BLaER1 treated with 17β-estradiol and CSF1 and Interleukin-3, amounts not matched to agents 10 nM and 100 nM (cell line): Measurements from ENCODE around the gene RAB3D.

ENCODE experiments used
- H3K27ac ChIP-seq, 11 experiments: shearing (Covaris generic); formaldehyde crosslinking; 2 replicates each; pipeline ENCODE4 v1.8.1; 2022
- H3K27me3 ChIP-seq, 11 experiments: shearing (Covaris generic); formaldehyde crosslinking; 2 replicates each; pipeline ENCODE4 v1.8.1; 2022
- H3K36me3 ChIP-seq, 11 experiments: shearing (Covaris generic); formaldehyde crosslinking; 2 replicates each; pipeline ENCODE4 v1.8.1; 2022
- H3K4me1 ChIP-seq, 10 experiments: shearing (Covaris generic); formaldehyde crosslinking; 2 replicates each; pipeline ENCODE4 v1.8.1; 2022
- H3K4me2 ChIP-seq, 11 experiments: shearing (Covaris generic); formaldehyde crosslinking; 2 replicates each; pipeline ENCODE4 v1.8.1; 2022
- H3K4me3 ChIP-seq, 10 experiments: shearing (Covaris generic); formaldehyde crosslinking; 2 replicates each; pipeline ENCODE4 v1.8.1; 2022
- H3K9ac ChIP-seq, 11 experiments: shearing (Covaris generic); formaldehyde crosslinking; 2 replicates each; pipeline ENCODE4 v1.8.1; 2022
- H3K9me3 ChIP-seq, 11 experiments: shearing (Covaris generic); formaldehyde crosslinking; replicated peaks in 1 of 11; 2 replicates each; pipeline ENCODE4 v1.8.1; 2022
- H4K20me1 ChIP-seq, 11 experiments: shearing (Covaris generic); formaldehyde crosslinking; 2 replicates each; pipeline ENCODE4 v1.8.1; 2022
- Cebpa-rat ChIP-seq, 11 experiments: shearing (Covaris generic); IDR thresholded peaks; 2 replicates each; pipeline ENCODE4 v1.8.1; 2022

RAB3D gene

DNA sequence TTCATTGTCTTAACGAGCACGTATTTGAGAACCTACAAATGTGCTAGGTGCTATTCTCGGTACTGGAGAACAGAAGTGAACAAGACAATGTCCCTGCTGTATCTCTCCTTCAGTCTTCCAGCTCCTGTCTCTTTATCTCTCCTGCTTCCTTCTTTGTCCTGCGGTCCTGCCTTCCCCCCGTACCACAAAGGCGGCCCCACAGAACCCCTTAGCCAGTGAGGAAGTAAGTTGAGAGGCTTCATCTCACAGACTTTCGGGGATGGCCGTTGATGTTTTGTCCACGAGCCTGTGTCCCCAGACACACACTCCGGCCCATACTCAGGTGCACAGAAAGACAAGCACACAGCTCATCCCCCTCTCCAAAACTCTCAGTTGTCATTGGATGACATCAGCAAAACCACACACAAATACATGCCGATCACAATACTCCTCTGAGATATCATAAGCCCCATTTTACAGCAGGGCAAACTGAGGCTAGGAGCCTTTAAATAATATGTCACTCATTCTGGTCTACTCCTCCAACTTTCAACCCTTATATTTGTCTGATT lies 34.5 kb upstream of the RAB3D start:
- peaks cover 0 to 8% (median 0%) of the 10 kb centered on the region in 11 experiments; a peak in 1 of 22 replicates for H4K20me1 ChIP-seq
- H3K9ac ChIP-seq = peak overlapping the region; percentile 6 to 94 (median 89); a peak in 16 of 22 replicates
- peak overlapping the region; percentile 71 to 99 (median 87) for H3K4me2 ChIP-seq
- no peaks in the 10 kb centered on the region for H3K27me3 ChIP-seq
- H3K9me3 ChIP-seq = no peaks in the 10 kb centered on the region
- H3K4me3 ChIP-seq = peak overlapping the region; percentile 59 to 76 (median 68)
- H3K27ac ChIP-seq = peak overlapping the region in 9 of 11 experiments; percentile 85 to 96 (median 93); a peak in 15 of 22 replicates
- peaks cover 43 to 54% (median 50%) of the 10 kb centered on the region in 10 experiments for H3K4me1 ChIP-seq
- peaks cover 0 to 16% (median 0%) of the 10 kb centered on the region in 11 experiments; a peak in 3 of 22 replicates for H3K36me3 ChIP-seq
- TF ChIP-seq Cebpa-rat (IDR thresholded peaks at IDR 0.05) = no peak

DNA sequence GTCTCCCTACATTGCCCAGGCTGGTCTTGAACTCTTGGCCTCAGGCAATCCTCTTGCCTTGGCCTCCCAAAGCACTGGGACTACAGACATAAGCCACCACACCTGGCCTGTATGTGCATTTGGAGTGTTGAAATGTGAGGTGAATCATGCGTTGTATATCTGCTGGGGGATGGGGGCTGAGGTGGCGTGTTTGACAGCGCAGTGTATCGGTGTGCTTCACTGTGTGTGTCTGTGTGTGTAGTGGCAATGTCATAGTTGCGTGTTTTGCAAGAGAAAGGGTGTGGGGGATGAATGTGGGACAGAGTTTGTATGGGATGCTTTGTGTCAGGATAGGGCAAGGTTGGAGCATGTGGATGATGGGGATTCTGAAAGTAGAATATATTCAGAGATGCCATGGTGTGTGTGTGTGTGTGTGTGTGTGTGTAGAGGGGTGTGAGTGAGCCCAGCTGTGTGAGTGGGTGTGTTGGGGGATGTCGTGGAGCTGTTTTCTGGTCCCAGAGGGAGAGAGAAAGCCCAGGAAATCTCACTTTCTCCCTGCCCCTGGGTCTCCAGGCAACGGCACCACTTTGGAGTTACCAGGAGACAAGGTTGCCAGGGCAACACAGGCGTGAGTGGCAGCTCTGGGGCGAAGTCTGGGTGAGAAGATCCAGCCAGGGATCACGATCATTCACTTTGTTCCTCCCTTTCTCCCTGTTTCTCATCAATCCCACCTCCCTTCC lies 33.9 kb upstream of the RAB3D start:
- H3K4me3 ChIP-seq = peak overlapping the region in 3 of 10 experiments; percentile 68 to 70 (median 69); a peak in 2 of 20 replicates
- H3K9me3 ChIP-seq = no peaks in the 10 kb centered on the region
- peaks cover 0 to 8% (median 0%) of the 10 kb centered on the region in 11 experiments; a peak in 1 of 22 replicates for H4K20me1 ChIP-seq
- no peaks in the 10 kb centered on the region for H3K27me3 ChIP-seq
- peak overlapping the region in 4 of 11 experiments; percentile 2 to 96 (median 94); a peak in 4 of 22 replicates for H3K27ac ChIP-seq
- H3K9ac ChIP-seq = peak overlapping the region in 4 of 11 experiments; percentile 15 to 94 (median 92); a peak in 4 of 22 replicates
- peaks cover 0 to 9% (median 0%) of the 10 kb centered on the region in 11 experiments; a peak in 2 of 22 replicates for H3K36me3 ChIP-seq
- H3K4me1 ChIP-seq = peaks cover 37 to 48% (median 45%) of the 10 kb centered on the region in 10 experiments
- H3K4me2 ChIP-seq = peak overlapping the region; percentile 71 to 99 (median 87)
- no peak for TF ChIP-seq Cebpa-rat (IDR thresholded peaks at IDR 0.05)

DNA sequence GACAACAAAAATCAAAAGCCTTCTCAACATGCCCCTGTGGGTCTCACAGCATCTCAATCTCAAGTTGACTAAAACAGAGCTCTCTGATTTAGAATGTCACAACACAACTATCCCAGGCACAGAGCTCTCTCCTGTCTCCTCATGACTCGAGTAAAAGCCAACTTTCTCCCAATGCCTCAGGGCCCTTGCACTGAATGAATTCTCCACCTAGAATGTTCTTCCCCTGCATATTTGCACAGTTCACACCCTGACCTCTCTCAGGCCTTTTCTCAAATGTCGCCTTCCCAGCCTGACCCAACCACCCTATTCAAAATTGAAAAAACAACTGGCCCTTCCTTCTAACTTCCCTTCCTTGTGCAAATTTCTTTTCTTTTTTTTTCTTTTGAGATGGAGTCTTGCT lies 31.3 kb upstream of the RAB3D start:
- Histone ChIP-seq H3K4me2 (no peak overlapping the region), H3K27me3 (no peaks in the 10 kb centered on the region), H3K4me3 (no peak overlapping the region), H4K20me1 (peaks cover 0 to 11% (median 0%) of the 10 kb centered on the region in 11 experiments; a peak in 1 of 22 replicates), H3K27ac (no peak overlapping the region), H3K9me3 (no peaks in the 10 kb centered on the region), H3K9ac (no peak overlapping the region), H3K4me1 (peaks cover 11 to 22% (median 19%) of the 10 kb centered on the region in 10 experiments), H3K36me3 (peaks cover 0 to 20% (median 5%) of the 10 kb centered on the region in 11 experiments; a peak in 10 of 22 replicates)
- no peak for TF ChIP-seq Cebpa-rat (IDR thresholded peaks at IDR 0.05)

DNA sequence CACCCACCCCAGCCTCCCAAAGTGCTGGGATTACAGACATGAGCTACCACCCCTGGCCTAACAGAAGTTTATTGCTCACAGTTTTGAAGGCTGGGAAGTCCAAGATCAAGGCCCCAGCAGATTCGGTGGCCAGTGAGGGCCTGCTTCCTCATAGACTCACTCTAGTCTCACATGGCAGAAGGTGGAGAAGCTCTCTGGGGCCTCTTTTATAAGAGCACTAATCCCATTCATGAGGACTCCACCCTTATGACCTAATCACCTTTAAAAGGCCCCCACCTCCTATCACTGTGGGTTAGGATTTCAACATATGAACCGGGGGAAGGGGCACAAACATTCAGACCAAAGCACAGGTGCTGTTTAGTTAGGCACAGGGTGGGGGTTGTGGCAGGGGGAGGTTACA lies 28.1 kb upstream of the RAB3D start:
- H3K4me1 ChIP-seq = no peaks in the 10 kb centered on the region; a peak in 2 of 20 replicates
- no peaks in the 10 kb centered on the region for H3K9me3 ChIP-seq
- H3K4me3 ChIP-seq = no peak overlapping the region
- peaks cover 0 to 23% (median 0%) of the 10 kb centered on the region in 11 experiments; a peak in 3 of 22 replicates for H4K20me1 ChIP-seq
- no peaks in the 10 kb centered on the region for H3K27me3 ChIP-seq
- no peak overlapping the region for H3K4me2 ChIP-seq
- H3K9ac ChIP-seq = no peak overlapping the region
- H3K36me3 ChIP-seq = peaks cover 0 to 52% (median 8%) of the 10 kb centered on the region in 11 experiments; a peak in 12 of 22 replicates
- no peak for TF ChIP-seq Cebpa-rat (IDR thresholded peaks at IDR 0.05)
- no peak overlapping the region for H3K27ac ChIP-seq

DNA sequence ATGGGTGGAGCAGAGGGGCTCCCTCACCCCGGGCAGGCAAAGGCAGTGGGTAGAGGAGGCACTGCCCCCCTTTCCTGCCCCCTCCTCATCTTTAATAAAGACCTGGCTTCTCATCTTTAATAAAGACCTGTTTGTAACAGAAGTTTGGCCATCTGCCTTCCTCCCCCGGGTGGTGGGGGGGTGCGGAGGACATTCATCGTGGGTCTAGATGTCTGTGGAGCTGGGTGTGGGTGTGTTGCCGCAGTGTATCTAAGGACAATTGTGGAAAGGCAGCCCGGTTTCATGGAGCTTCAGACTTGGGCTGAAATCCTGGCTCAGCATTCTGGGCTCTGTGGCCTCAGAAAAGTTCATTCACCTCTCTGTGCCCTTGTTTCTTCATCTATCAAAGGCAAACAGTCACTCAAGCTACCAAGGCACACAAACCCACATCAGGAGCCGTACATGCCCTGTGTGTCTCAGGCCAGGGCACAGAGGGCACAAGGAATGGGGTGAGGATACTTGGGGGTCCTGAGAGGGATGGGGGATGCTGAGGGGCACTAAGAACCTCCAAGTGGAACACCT lies 26.2 kb upstream of the RAB3D start:
- Histone ChIP-seq H3K9ac (no peak overlapping the region), H4K20me1 (peaks cover 0 to 35% (median 0%) of the 10 kb centered on the region in 11 experiments; a peak in 5 of 22 replicates), H3K4me1 (no peaks in the 10 kb centered on the region; a peak in 2 of 20 replicates), H3K27ac (no peak overlapping the region), H3K36me3 (peaks cover 0 to 71% (median 12%) of the 10 kb centered on the region in 11 experiments; a peak in 13 of 22 replicates), H3K4me3 (no peak overlapping the region), H3K27me3 (no peaks in the 10 kb centered on the region), H3K4me2 (no peak overlapping the region), H3K9me3 (no peaks in the 10 kb centered on the region)
- no peak for TF ChIP-seq Cebpa-rat (IDR thresholded peaks at IDR 0.05)

DNA sequence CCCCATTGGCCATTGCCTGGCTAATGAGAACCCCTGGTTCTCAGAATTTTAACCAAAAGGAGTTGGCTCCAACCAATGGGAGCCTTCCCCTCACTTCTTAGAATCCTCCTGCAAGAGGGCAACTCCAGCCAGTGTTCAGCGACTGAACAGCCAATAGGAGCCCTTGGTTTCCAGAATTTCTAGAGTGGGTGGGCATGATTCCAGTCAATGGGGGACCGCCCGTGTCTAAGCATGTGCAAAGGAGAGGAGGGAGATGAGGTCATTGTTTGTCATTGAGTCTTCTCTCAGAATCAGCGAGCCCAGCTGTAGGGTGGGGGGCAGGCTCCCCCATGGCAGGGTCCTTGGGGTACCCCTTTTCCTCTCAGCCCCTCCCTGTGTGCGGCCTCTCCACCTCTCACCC lies 25.5 kb upstream of the RAB3D start:
- Histone ChIP-seq H3K27ac (no peak overlapping the region), H4K20me1 (peaks cover 0 to 35% (median 0%) of the 10 kb centered on the region in 11 experiments; a peak in 5 of 22 replicates), H3K27me3 (no peaks in the 10 kb centered on the region), H3K36me3 (peaks cover 0 to 78% (median 12%) of the 10 kb centered on the region in 11 experiments; a peak in 13 of 22 replicates), H3K9ac (no peak overlapping the region), H3K4me1 (no peaks in the 10 kb centered on the region; a peak in 1 of 20 replicates), H3K4me3 (no peak overlapping the region), H3K9me3 (no peaks in the 10 kb centered on the region), H3K4me2 (no peak overlapping the region)
- no peak for TF ChIP-seq Cebpa-rat (IDR thresholded peaks at IDR 0.05)

DNA sequence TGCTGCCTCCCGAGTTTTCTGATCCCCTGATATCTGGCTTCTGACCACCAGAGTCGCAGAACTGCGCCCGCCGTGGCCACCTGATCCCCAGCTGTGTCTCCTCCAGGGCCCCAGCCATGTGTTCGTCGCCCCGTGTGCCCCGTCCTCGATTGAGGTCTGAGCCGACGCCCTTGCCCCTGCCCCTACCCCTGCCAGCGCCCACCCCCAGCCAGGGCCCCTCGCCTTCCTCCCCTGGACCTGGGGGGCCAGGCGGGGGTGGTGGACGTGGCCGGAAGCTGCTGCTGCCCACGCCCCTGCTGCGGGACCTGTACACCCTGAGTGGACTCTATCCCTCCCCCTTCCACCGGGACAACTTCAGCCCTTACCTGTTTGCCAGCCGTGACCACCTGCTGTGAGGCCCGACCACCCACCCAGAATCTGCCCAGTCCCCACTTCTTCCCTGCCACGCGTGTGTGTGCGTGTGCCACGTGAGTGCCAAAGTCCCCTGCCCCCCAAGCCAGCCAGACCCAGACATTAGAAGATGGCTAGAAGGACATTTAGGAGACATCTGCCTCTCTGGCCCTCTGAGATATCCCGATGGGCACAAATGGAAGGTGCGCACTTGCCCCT lies 24.9 kb upstream of the RAB3D start:
- Histone ChIP-seq H3K27ac (no peak overlapping the region), H3K9ac (no peak overlapping the region), H3K4me2 (no peak overlapping the region), H4K20me1 (peaks cover 0 to 35% (median 0%) of the 10 kb centered on the region in 11 experiments; a peak in 5 of 22 replicates), H3K4me1 (no peaks in the 10 kb centered on the region; a peak in 1 of 20 replicates), H3K4me3 (no peak overlapping the region), H3K27me3 (no peaks in the 10 kb centered on the region), H3K9me3 (no peaks in the 10 kb centered on the region), H3K36me3 (peaks cover 0 to 83% (median 12%) of the 10 kb centered on the region in 11 experiments; a peak in 13 of 22 replicates)
- no peak for TF ChIP-seq Cebpa-rat (IDR thresholded peaks at IDR 0.05)

DNA sequence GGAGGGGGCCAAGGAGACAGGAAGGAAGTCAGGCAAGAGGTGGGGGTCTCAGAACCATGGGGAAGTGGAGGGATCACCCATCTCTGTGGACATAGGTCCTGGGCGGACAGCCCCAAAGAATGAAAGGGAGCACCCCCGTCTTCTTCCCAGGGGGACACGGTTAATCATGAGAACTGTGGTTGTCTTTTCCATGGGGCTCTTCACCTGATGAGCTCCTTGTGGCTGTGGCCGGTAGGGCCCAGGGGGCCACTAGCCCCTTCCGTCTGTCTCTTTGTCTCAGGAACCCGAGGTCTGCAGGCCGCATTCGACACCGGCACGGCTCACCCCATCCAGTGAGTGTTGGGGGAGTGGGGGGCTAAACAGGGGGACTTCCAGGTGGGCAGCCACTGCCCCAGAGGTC lies 24.4 kb upstream of the RAB3D start:
- Histone ChIP-seq H3K4me1 (peaks cover 0 to 3% (median 0%) of the 10 kb centered on the region in 10 experiments; a peak in 1 of 20 replicates), H3K9me3 (no peaks in the 10 kb centered on the region), H3K27ac (no peak overlapping the region), H3K27me3 (no peaks in the 10 kb centered on the region), H4K20me1 (peaks cover 0 to 32% (median 0%) of the 10 kb centered on the region in 11 experiments; a peak in 6 of 22 replicates), H3K9ac (no peak overlapping the region), H3K36me3 (peaks cover 0 to 88% (median 12%) of the 10 kb centered on the region in 11 experiments; a peak in 13 of 22 replicates), H3K4me2 (no peak overlapping the region), H3K4me3 (no peak overlapping the region)
- TF ChIP-seq Cebpa-rat (IDR thresholded peaks at IDR 0.05) = no peak
